Measurements from ENCODE around the gene KIF11.

The KIF11 gene

GRCh38 chr10:92697663-92698511 is 105.0 kb downstream of the KIF11 start:
- TF ChIP-seq CTCF (IDR thresholded peaks at IDR 0.05; ENCODE audit: insufficient read depth, missing control alignments): no peak
- FAIRE-seq (no peak), DNase-seq (ENCODE audit: insufficient read length, low spot score) (no peak)

- FAIRE-seq: no peak
- no peak for DNase-seq (ENCODE audit: insufficient read length, low spot score)
- TF ChIP-seq CTCF (IDR thresholded peaks at IDR 0.05; ENCODE audit: insufficient read depth, missing control alignments): no peak
These were observed 106.2 kb downstream of the KIF11 start for GRCh38 chr10:92699193-92699517.

GRCh38 chr10:92699518-92700381 is 106.8 kb downstream of the KIF11 start:
- DNase-seq (ENCODE audit: insufficient read length, low spot score): no peak
- FAIRE-seq: no peak

GRCh38 chr10:92702301-92702916 is 109.5 kb downstream of the KIF11 start:
- DNase-seq (ENCODE audit: insufficient read length, low spot score) (no peak), FAIRE-seq (no peak)
- no peak for TF ChIP-seq CTCF (IDR thresholded peaks at IDR 0.05; ENCODE audit: insufficient read depth, missing control alignments)

More at GRCh38 chr10:92699518-92700381, 106.8 kb downstream of the KIF11 start:
- TF ChIP-seq CTCF (IDR thresholded peaks at IDR 0.05; ENCODE audit: insufficient read depth, missing control alignments): no peak
